ENCODE results near the gene REPS2.
A peak's percentile ranks its signal among the peaks of the same experiment; 100 is the strongest.
"Not testable (repeated sequence)": the region's sequence is repeated elsewhere in the genome, so short reads cannot be mapped to it uniquely, and the experiment has no call there.

REPS2 gene

DNA sequence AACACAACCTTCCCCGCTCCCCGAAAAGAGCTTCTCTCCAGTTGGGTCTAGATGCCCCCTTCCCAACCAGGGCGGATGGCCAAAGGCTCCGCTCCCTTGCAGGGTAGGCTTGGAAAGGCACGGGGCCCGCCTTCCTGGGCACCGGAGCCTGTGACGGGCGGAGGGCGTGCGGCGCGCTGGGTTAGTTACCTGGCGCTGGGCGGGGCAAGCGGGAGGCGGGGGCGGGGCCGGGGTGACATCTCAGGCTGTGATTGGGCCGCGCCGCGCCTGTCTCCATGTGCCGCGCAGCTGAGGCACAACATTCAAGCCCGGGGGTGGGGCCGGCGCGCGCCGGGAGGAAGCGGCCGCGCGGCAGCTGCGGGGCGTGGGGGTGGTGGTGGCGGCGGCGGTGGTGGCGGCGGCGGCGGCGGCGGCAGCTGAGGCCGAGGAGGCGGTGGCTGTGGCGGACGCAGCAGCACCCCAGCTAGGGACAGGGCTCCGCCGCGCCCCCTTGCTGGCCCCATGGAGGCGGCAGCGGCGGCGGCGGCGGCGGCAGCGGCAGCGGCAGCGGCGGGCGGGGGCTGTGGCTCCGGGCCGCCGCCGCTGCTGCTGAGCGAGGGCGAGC lies at the start of gene REPS2:
Gene REPS2 (plus strand): TSS at position 298 of the 604 bp plus-strand sequence. CDS start 204 bp downstream, at position 502.
- peak; percentile 42 to 66 (median 55) for DNase-seq (ENCODE audit: low read depth in 3 of 3, low spot score in 1 of 3)

DNA sequence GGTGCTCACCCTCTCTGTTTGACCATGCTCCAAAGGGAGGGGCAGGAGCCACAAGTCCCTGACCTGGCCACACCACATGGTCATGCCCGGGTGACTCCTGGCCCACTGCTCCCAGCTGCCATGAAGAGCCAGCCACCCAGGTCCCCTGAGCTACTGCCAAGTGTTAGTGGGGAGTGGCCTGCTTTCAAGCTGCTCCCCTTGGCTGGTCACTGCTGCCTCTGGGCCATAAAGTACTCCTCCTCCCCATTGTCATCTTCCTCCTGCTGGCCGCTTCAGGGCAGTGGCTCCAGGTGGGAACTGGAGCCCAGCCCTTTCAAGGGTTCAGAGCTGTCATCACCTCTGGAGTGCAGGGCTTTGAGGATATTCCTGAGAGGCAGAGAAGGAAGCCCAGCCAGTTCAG lies 49.0 kb upstream of the REPS2 start:
- DNase-seq (ENCODE audit: low read depth in 3 of 3, low spot score in 1 of 3) = no peak

DNA sequence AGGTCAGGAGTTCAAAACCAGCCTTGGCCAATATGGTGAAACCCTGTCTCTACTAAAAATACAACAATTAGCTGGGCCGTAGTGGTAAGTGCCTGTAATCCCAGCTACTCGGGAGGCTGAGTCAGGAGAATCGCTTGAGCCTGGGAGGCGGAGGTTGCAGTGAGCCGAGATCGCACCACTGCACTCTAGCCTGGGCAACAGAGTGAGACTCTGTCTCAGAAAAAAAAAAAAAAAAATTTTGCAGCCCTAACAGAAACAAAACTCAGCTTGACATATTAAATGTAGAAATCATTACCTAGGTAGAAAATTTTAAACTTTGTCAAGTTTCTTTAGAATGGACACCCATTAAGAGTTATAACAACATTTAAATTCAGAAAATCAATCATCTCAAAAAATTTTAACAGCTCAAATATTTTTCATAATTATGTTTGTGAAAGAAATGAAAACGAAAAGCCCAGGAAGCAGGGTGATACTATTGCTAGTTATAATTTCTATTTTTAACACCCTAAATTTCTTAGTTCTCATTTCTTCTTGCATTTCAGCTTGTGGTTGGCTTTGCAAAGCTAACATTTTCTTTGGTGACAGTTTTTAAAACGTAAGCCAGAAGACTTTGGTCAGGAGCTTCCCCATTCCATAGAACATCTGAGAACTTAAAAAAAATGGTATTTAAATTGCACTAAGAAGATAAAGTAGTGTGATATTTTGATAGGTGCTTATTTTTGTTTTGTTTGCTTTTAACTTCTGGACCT lies 43.0 kb upstream of the REPS2 start:
- DNase-seq (ENCODE audit: low read depth in 3 of 3, low spot score in 1 of 3) = no peak

DNA sequence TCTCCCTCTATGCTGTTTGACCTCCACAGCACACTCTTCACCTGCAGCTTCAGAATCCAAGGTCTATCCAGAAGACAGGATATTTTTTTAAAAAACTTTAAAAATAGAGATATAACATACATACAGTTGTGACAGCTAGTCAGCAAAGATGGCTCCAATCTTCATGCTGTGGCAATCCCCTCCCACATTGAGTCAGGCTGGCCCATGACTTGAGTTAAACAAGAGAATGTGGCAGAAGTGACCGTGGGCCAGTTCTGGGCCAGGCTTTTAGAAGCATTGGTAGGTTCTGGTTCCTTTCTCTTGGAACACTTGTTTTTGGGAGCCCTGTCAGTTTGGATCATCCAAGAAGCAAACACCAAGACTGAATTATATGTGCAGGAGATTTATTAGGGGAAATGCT lies 36.1 kb upstream of the REPS2 start:
- no peak for DNase-seq (ENCODE audit: low read depth in 3 of 3, low spot score in 1 of 3)

DNA sequence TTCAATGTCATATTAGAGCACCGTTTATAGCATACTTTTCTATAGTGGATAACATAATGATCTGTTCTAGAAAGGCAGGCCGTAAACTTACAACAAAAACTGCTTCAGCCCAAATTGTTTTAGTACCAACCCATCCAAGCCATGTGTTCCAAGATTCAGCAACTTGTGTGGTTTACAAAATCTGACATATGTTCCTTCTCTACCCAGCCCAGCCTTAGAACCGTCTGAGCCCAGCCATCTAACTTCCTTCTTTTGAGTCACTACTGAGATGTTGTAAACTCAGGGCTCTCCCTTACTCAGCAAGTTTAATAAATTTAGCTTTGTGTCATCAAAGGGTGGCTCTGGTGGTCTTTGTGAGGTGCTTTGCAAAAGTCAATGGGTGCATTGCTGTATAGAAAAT lies 32.4 kb upstream of the REPS2 start:
- DNase-seq (ENCODE audit: low read depth in 3 of 3, low spot score in 1 of 3) = no peak

DNA sequence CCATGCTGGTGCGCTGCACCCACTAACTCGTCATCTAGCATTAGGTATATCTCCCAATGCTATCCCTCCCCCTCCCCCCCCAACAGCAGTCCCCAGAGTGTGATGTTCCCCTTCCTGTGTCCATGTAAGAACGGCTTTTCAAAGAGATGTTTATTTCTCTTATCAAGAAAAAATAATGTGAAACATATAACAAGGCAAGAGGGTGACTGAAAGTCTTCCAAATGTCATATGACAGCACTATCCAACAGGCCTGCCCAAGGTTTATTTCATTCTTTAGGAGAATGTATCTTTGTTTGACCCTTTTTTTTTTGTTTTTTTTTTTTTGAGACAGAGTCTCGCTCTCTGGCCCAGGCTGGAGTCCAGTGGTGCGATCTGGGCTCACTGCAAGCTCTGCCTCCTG lies 29.9 kb upstream of the REPS2 start:
- DNase-seq (ENCODE audit: low read depth in 3 of 3, low spot score in 1 of 3) = no peak

DNA sequence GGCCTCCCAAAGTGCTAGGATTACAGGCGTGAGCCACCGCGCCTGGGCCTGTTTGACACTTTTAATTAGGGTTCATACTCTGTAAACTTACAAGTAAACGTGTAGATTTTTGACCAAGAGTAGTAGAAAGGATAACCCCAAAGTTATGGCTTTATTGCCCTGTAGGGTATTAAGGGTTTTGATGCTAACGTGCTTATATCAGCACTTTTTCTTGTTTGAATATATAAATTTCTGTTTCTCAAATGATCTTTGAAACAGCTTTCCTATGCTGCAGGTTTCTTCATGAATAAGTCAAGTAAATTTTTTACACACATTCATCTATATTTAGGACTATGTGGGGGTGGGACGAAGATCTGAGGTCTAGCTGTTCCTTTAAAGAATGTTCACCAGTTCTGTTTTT lies 29.3 kb upstream of the REPS2 start:
- no peak for DNase-seq (ENCODE audit: low read depth in 3 of 3, low spot score in 1 of 3)

DNA sequence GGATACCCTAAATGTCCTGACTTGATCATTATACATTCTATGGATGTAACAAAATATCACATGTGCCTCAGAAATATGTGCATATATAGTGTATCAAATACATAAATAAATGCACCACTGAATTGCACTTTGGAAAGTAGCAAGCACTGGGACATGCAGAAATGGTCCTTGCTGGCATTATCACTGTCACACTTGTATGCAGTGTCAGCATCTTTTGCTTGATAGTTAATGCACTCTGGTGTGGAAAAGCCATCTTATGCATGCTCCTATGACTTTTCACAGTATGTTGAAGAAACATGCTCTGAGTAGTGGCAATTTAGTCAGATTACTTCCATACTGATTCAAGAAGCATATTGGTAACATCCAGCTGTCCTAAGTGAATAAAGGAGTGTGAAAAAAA lies 27.5 kb upstream of the REPS2 start:
- DNase-seq (ENCODE audit: low read depth in 3 of 3, low spot score in 1 of 3) = no peak

DNA sequence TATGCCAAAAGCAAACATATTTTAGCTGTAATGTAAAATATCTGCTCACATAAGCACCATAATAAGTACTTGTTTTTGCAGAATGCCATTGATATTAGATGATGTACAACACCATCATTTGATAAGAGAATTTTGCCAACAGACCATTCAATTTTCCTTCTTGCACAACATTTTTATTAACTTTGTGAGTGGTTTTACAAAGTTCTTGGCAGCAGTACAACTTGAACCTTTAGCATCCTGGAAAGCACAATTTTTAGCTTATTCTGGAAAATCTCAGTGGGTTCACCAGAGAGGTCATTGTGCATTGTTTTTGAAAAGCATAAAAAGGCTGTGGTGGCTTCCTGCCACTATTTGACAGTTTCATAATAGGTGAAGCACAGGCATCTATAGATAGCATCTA lies 26.4 kb upstream of the REPS2 start:
- DNase-seq (ENCODE audit: low read depth in 3 of 3, low spot score in 1 of 3) = no peak

DNA sequence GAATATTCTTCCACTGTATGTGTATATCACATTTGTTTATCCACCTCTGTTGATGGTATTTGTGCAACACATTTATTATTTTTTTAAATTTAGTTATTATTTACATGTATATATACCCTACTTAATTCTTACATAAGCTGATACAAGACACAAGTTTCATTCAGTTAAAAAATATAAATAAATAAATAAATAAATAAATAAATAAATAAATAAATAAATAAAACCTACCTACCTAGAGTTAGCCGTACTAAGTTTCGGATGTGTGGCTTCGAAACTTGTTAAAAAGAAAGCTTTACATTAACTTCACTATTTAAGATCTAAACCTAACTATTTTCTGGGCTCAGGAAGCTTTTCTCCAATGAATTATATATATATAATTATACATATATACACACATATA lies 23.3 kb upstream of the REPS2 start:
- no peak for DNase-seq (ENCODE audit: low read depth in 3 of 3, low spot score in 1 of 3)

DNA sequence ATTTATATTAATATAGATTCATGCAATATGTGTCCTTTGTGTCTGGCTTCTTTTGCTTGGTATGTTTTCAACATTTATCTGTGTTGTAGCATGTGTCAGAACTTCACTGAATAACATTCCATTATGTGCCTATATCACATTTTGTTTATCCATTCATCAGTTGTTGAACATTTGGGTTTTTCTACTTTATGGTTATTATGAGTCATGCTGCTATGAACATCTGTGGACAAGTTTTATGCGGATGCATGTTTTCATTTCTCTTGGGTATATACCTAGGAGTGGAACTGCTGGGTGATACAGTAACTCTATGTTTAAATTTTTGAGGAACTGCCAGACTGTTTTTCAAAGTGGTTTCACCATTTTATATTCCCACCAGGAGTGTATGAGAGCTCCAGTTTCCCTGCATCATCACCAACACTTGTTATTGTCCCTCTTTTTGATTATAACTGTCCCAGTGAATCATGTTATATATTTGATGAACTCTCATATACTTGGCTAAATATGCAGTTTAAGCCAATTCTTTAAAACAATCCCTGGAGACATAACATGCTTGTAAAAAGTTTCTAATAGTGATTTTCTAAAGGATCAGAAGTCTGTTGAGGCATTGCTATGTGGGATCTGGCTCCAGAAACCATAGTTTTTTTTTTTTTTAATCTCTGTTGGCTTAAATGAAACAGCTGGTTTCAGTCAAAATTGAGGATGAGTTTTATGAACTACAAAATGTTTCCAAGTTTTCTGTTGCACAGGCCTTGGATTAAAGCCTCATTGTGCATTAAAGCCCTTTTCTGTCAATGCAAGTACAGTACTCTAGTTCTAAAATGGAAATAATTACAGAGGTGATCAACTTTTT lies 21.6 kb upstream of the REPS2 start:
- DNase-seq (ENCODE audit: low read depth in 3 of 3, low spot score in 1 of 3) = no peak

DNA sequence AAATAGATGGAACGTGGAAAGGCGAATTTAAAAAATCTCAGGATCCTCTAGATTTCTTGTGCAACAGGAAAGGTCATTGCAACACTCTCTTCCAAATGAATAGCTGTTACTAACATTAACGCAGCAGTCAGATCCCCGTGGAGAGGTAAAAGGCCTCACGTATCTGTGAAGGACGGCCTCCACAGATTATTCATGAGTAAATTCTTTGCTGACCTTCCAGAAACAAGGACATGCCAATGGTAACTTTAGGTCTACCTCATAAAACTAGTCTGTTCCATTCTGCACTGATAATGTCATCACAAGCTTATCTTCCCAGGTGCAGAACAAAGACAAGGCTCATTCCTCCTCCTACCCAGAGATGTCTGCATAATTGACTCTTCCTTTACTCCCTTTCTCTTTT lies 16.1 kb upstream of the REPS2 start:
- no peak for DNase-seq (ENCODE audit: low read depth in 3 of 3, low spot score in 1 of 3)

DNA sequence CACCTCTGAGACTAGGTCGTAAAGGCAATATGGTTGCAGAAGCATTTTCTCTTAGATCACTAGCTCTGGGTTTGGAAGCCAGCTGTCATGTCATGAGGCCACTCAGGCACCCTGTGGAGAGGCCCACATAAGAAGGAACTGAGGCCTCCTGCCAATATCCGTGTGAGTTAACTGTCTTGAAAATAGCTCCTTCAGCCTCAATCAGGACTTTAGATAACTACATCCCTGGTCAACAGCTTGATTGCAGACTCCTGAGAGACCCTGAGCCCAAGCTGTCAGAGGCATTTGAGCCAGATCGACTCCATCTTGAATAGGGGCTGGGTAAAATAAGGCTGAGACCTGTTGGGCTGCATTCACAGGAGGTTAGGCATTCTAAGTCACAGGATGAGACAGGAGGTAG lies 15.1 kb upstream of the REPS2 start:
- DNase-seq (ENCODE audit: low read depth in 3 of 3, low spot score in 1 of 3) = no peak

DNA sequence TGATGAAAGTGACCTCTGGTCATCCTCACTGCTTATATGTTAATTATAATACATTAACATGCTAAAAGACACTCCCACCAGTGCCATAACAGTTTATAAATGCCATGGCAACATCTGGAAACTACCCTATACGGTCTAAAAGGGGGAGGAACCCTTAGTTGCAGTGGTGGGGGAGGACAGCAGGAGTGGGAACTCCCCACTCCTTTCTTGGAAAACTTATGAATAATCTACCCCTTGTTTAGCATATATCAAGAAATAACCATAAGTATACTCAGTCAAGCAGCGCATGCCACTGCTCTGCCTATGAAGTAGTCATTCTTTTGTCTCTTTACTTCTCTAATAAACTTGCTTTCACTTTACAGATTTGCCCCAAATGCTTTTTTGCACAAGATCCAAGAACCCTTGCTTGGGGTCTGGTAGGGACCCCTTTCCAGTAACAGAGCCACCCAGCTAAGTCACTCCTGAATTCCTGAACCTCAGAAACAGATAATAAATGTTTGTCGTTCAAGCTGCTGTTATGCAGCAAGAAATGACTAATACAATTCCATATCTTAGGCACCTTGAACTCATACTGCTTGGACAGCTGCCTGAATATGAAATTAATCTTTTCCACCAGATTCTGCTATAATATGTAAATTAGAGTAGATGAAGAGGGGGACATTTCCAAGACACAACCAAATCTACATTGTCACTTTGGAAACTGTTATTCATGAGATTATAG lies 14.4 kb upstream of the REPS2 start:
- DNase-seq (ENCODE audit: low read depth in 3 of 3, low spot score in 1 of 3) = no peak

DNA sequence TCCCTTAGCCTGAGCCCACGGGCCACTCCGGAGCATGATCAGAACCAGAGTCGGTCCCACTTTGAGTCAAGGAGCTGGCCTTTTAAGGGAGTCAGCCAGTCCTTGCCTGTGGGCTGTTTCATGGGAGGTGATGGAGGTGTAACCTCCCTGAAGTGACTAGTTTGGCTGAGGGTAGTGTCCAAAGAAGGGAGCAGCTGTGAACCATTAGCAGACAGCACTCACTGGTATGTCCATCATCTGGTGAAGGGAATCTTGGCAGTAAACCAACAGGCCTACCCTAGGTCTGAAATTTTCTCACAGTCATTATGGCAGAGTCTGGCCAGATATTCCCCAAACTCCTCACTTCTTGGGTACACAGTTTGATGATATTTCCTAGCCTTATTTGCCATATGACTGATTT lies 12.3 kb upstream of the REPS2 start:
- no peak for DNase-seq (ENCODE audit: low read depth in 3 of 3, low spot score in 1 of 3)

DNA sequence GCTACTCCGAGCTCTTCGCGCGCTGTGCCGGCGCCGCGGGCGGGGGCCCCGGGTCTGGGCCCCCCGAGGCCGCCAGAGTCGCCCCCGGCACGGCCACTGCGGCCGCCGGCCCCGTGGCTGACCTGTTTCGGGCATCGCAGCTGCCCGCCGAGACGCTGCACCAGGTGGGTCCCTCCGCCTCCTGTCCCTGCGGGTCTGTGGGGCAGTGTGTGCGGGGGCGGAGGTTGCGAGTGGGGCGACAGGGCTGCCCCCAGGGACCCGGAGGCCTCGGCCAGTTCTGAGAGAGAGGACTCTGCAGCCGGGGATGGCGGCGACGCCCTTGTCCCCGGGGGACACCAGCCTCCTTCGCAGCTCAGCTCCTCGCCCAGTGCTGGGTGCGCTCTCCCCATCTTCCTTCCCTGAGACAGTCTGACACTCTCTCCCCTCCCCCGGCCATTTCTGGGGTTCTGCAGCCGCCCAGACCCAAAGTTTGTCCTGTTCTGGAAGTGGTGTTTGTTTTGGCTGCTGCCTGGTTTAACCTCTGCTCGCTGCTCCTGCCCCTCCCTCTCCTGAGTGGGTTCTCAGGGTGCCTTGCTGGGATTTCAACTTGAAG lies 609 bp downstream of the REPS2 start:
- no peak for DNase-seq (ENCODE audit: low read depth in 3 of 3, low spot score in 1 of 3)

DNA sequence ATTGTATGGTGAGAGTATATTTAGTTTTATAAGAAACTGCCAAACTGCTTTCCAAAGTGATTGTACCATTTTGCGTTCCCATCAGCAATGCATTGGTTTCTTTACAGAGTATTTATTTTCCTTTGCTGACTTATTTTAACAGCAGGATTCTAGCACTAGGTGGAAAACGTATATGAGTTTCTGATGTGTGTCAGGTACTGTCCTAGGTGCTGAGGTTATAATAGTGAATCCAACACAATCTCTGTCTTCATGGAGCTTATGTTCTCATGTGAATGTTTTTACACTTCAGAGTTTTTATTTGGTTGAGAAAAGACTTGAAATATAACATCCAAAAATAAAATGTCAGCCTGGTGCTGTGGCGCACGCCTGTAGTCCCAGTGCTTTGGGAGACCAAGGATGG lies 4.0 kb downstream of the REPS2 start:
- DNase-seq (ENCODE audit: low read depth in 3 of 3, low spot score in 1 of 3) = no peak

DNA sequence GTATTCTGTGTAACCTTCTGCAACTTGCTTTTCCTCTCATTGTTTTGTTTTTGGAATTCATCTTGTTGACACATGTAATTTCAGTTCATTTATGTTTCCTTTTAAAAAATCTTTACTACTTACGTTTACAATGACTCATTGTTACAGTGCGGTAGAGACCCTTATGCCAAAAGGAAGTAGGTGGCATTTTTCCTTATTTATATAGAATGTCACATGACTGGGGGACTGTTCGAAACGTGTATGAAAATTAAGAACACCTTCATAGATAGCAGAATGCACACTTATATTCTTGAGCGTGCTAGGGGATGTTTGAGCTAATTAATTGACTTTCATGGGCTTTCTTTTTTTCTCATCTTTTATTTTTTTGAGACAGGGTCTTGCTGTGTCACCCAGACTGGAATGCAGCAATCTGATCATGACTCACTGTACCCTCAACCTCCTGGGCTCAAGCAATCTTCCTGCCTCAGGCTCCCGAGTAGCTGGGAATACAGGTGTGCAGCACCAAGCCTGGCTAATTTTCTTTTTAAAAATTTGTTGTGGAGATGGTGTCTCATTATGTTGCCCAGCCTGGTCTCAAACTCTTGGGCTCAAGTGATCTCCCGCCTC lies 7.3 kb downstream of the REPS2 start:
- DNase-seq (ENCODE audit: low read depth in 3 of 3, low spot score in 1 of 3) = no peak

DNA sequence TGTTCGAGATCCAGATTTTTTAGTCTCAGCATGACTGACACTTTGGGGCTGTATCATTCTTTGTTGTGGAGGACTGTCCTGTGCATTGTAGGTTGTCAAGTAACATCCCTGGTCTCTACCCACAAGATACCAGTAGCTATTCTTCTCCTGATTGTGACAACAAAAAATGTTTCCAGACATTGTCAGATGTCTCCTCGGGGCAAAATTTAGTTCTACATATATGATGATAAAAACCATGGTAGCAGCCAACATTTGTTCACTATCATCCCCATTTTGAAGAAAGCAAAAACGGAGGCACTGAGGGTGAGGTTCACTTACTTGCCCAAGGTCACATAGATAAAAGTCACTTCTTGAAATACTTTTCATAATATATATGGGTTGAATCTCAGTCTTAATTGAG lies 11.3 kb downstream of the REPS2 start:
- no peak for DNase-seq (ENCODE audit: low read depth in 3 of 3, low spot score in 1 of 3)

DNA sequence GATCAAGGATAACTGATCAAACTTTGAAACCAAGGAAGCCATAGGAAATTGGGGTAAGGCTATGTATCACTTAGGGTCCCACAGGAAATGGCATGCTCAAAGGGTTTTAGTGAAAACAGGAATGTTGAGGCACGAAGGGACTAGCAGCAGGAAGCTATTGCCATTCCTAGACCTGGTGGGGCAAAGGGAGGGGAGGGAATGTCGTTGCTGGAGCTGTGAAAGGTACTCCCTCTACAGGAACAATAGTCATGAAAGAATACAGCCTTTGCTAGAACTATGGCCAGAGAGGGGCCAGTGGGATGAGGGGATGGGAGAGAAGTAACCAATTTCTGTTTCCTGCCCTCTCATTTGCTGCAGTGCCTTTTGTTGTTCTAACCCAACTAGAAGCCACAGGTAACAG lies 11.9 kb downstream of the REPS2 start:
- DNase-seq (ENCODE audit: low read depth in 3 of 3, low spot score in 1 of 3) = no peak

DNA sequence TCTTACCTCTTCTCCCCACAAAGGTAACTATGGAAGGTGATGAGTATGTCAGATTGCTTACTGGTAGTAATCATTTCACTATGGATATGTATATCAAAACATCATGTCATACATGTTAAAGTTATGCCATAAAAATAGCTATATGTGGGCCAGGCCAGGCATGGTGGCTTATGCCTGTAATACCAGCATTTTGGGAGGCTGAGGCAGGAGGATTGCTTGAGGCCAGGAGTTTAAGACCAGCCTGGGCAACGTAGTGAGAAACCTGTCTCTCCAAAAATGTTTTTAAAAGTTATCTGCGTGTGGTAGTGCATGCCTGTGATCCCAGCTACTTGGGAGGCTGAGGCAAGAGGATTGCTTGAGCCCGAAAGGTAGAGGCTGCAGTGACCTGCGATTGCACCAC lies 16.2 kb downstream of the REPS2 start:
- not testable (repeated sequence) for DNase-seq (ENCODE audit: low read depth in 3 of 3, low spot score in 1 of 3)

Measured in stimulated activated CD4-positive, alpha-beta T cell treated with anti-CD3 and anti-CD28 coated beads, TNF-alpha, amount 100 ng/mL, for 1 hour (primary cell).